Measurements from ENCODE around the gene C20orf204.
A peak's percentile ranks its signal among the peaks of the same experiment; 100 is the strongest.
"Not testable (repeated sequence)": the region's sequence is repeated elsewhere in the genome, so short reads cannot be mapped to it uniquely, and the experiment has no call there.

Gene C20orf204

GRCh38 chr20:64083804-64084684 is 48.1 kb downstream of the C20orf204 start, which contains the start of gene LKAAEAR1:
Gene LKAAEAR1 (minus strand): TSS chr20:64084398. CDS start chr20:64084219, 179 bp downstream.
- Histone ChIP-seq H3K4me3 (ENCODE audit: insufficient read length, low read depth) (peak within 1 kb of the TSS; percentile 70), H3K36me3 (ENCODE audit: insufficient read depth, insufficient read length, low read length) (no peaks in the 10 kb centered on the region), H3K9me3 (ENCODE audit: insufficient read depth, low read length) (peaks cover 6% of the 10 kb centered on the region; the same call in 1 of the 2 replicates), H3K4me1 (ENCODE audit: insufficient read depth, insufficient read length) (peaks cover 26% of the 10 kb centered on the region), H3K9ac (ENCODE audit: insufficient read length, low read depth) (peak within 1 kb of the TSS; percentile 88), H3K27me3 (ENCODE audit: insufficient read depth, insufficient read length) (peaks cover 72% of the 10 kb centered on the region)
- TF ChIP-seq YY1 (IDR thresholded peaks at IDR 0.05; ENCODE audit: insufficient read depth, insufficient read length), result no peak
- no peak for TF ChIP-seq ZNF274 (IDR thresholded peaks at IDR 0.05; ENCODE audit: low read depth, low read length)
- TF ChIP-seq SUZ12 (IDR thresholded peaks at IDR 0.05; ENCODE audit: extremely low read depth, insufficient read depth, insufficient read length), result no peak
- no peak for DNase-seq (ENCODE audit: low read depth, low spot score)

DNA sequence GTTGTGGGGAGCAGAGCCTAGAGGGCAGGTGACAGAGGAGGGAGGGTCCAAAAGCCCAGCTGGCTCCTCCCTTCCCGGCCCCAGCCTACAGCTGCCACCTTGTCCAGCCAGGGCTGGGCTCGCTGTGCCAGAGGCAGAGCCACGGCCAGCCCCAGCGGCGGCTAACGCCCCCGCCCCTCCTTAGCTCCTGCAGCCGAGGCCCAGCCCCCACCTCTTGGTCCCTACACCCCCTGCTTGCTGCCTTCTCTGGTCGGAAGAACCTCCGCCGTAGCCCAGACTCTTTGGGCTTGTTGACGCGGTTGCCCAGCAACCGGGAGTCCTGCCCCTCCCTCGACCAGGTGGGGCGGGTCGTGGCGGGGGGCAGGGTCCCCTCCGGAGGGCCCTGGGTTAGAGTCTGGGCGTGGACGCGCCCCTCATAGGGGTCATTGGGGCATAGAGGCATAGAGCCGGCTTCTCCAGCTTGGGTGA is 48.7 kb downstream of the C20orf204 start:
- DNase-seq (ENCODE audit: low read depth, low spot score), result no peak
- Histone ChIP-seq H3K27me3 (ENCODE audit: insufficient read depth, insufficient read length) (peaks cover 78% of the 10 kb centered on the region), H3K4me1 (ENCODE audit: insufficient read depth, insufficient read length) (peaks cover 26% of the 10 kb centered on the region), H3K36me3 (ENCODE audit: insufficient read depth, insufficient read length, low read length) (no peaks in the 10 kb centered on the region), H3K9ac (ENCODE audit: insufficient read length, low read depth) (peak overlapping the region; percentile 88), H3K9me3 (ENCODE audit: insufficient read depth, low read length) (peaks cover 6% of the 10 kb centered on the region; the same call in 1 of the 2 replicates), H3K4me3 (ENCODE audit: insufficient read length, low read depth) (peak overlapping the region; percentile 70)
- TF ChIP-seq SUZ12 (IDR thresholded peaks at IDR 0.05; ENCODE audit: extremely low read depth, insufficient read depth, insufficient read length) (no peak), ZNF274 (IDR thresholded peaks at IDR 0.05; ENCODE audit: low read depth, low read length) (no peak), YY1 (IDR thresholded peaks at IDR 0.05; ENCODE audit: insufficient read depth, insufficient read length) (no peak)

DNA sequence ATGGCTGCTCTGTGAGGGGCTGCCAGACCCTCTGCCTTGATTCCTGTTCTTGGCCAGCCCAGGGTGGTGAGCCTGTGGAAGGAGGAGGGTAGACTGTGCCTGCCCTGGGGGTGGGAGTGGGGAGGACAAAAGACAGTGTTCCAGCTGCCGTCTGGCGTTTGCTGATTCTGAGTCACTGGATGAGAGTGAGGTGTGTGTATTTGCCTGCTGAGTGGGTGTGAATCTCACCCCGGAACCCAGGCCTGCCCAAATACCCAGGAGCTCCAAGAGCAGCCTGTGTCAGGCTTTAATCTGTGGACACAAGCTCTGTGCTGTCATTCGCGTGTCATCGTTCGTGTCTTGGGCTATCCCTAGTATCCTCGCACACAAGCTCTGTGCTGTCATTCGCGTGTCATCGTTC is 50.8 kb downstream of the C20orf204 start:
- H3K36me3 ChIP-seq (ENCODE audit: insufficient read depth, insufficient read length, low read length), result no peaks in the 10 kb centered on the region
- H3K9me3 ChIP-seq (ENCODE audit: insufficient read depth, low read length), result peaks cover 6% of the 10 kb centered on the region; the same call in 1 of the 2 replicates
- no peak for DNase-seq (ENCODE audit: low read depth, low spot score)
- peaks cover 23% of the 10 kb centered on the region for H3K4me1 ChIP-seq (ENCODE audit: insufficient read depth, insufficient read length)
- H3K27me3 ChIP-seq (ENCODE audit: insufficient read depth, insufficient read length), result peaks cover 61% of the 10 kb centered on the region
- no peak overlapping the region for H3K9ac ChIP-seq (ENCODE audit: insufficient read length, low read depth)
- H3K4me3 ChIP-seq (ENCODE audit: insufficient read length, low read depth), result no peak overlapping the region
- TF ChIP-seq SUZ12 (IDR thresholded peaks at IDR 0.05; ENCODE audit: extremely low read depth, insufficient read depth, insufficient read length) (no peak), ZNF274 (IDR thresholded peaks at IDR 0.05; ENCODE audit: low read depth, low read length) (no peak), YY1 (IDR thresholded peaks at IDR 0.05; ENCODE audit: insufficient read depth, insufficient read length) (no peak)

- not testable (repeated sequence) for DNase-seq (ENCODE audit: low read depth, low spot score); H3K4me3 ChIP-seq (ENCODE audit: insufficient read length, low read depth); H3K9ac ChIP-seq (ENCODE audit: insufficient read length, low read depth); H3K36me3 ChIP-seq (ENCODE audit: insufficient read depth, insufficient read length, low read length); H3K9me3 ChIP-seq (ENCODE audit: insufficient read depth, low read length)
- peaks cover 22% of the 10 kb centered on the region for H3K4me1 ChIP-seq (ENCODE audit: insufficient read depth, insufficient read length)
- H3K27me3 ChIP-seq (ENCODE audit: insufficient read depth, insufficient read length), result peaks cover 59% of the 10 kb centered on the region
Measured at GRCh38 chr20:64087226-64087825, 51.3 kb downstream of the C20orf204 start.

DNA sequence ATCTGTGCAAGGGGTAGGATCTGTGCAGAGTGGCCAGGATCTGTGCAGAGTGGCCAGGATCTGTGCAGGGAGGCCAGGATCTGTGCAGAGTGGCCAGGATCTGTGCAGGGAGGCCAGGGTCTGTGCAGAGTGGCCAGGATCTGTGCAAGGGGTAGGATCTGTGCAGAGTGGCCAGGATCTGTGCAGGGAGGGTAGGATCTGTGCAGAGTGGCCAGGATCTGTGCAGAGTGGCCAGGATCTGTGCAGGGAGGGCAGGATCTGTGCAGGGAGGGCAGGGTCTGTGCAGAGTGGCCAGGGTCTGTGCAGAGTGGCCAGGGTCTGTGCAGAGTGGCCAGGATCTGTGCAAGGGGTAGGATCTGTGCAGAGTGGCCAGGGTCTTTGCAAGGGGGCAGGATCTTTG is 52.6 kb downstream of the C20orf204 start:
- not testable (repeated sequence) for H3K4me3 ChIP-seq (ENCODE audit: insufficient read length, low read depth); H3K36me3 ChIP-seq (ENCODE audit: insufficient read depth, insufficient read length, low read length); H3K9me3 ChIP-seq (ENCODE audit: insufficient read depth, low read length); DNase-seq (ENCODE audit: low read depth, low spot score); H3K9ac ChIP-seq (ENCODE audit: insufficient read length, low read depth)
- Histone ChIP-seq H3K27me3 (ENCODE audit: insufficient read depth, insufficient read length) (peaks cover 52% of the 10 kb centered on the region), H3K4me1 (ENCODE audit: insufficient read depth, insufficient read length) (peaks cover 19% of the 10 kb centered on the region)

Measured in NT2/D1 (cell line).